ENCODE data around the gene EPC1.
A peak's percentile ranks its signal among the peaks of the same experiment; 100 is the strongest.
"Not testable (repeated sequence)": the region's sequence is repeated elsewhere in the genome, so short reads cannot be mapped to it uniquely, and the experiment has no call there.

The EPC1 gene

DNA sequence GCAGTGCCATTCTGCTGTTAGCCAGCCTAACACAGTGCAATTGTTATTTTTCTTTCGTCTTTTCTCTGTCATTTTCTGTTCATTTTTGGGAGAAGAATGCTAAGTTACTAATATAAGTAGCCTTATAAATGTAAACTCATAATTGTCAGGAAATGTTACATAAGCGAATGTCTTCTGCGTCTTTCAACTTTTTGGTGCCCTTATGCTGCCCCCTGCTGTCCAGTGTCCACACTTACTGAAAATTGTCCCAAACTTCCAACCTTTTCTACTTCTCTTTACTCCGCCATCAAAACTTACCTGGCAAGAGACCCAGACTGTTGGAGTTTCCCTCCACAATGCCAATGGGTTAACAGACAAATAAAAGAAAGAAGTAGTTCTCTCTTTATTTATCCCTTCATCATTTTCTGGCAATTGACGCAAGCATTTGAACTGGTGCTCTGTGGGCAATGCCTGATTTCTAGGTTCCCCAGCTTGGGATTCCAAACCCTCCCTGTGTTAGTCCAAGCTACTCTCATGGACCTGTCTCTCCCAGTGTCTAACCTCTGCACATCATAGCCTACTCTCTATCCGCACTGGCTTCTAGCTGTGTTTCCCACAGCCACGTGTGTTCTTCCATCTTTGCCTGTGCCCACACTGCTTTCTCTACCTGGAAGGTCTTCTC is 21.0 kb upstream of the EPC1 start:
- peak; percentile 5 for DNase-seq

DNA sequence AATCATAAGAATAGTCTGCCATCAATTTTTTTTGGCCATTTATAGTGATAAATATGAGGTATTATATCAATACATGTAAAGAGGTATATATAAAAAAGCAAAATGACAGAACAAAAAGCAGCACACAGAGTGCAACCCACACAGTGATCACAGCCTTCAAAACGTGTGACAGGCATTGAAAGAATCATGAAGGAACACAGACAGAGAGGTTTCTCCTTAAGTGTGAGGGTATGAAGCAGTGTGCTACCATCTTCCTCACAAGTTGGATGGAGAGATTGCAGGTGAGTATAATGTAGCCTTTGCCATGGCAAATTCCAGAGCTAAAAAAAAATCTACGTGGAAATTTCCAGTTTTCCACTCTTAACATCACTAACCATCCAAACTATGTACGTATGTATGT is 19.6 kb upstream of the EPC1 start:
- DNase-seq, result no peak

DNA sequence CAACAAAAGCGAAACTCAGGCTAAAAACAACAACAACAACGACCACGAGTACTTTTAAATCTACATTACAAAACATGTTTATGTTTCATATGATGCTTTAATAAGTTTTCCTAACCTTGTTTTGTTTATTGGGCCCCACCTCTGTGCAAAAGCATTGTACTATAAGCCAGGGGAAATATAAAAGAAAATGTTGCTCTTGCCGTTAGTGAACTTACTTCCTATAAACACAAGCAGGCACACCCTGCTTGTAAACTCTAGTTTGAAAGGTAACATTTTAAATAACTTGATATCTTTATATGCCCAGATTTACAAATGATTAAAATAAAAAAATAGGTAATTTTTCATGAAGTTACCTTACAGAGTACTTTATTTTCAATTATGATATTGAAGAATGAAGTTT is 19.2 kb upstream of the EPC1 start:
- DNase-seq, result no peak

DNA sequence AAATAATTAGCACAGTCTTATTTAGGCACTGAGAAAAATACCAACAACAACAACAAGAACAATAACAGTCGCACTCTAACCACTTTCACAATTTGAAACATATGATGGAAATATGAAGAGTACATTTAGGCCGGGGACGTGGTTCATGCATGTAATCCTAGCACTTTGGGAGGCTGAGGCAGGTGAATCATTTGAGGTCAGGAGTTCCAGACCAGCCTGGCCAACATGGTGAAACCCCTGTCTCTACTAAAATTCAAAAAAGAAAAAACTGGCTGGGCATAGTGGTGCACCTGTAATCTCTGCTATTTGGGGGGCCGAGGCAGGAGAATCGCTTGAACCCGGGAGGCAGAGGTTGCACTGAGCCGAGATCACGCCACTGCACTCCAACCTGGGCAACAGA is 18.4 kb upstream of the EPC1 start:
- DNase-seq, result not testable (repeated sequence)

DNA sequence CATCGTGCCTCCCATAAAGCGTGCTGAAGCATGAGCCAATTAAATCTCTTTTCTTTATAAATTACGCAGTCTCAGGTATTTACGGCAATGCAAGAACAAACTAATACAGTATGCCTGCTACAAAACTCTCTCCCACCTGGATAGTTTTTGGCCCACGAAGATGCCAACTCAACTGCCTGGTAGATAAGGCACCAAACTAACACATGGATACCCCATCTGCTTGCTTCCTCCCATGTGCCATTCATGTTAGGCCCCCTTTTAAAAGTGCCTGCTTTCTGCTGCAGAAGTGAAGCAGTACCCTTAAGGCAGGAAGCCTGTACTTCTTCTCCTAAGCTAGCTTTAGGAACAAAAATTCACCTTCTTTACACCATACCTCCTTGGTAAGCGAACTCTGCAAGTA is 15.6 kb upstream of the EPC1 start:
- DNase-seq, result no peak

DNA sequence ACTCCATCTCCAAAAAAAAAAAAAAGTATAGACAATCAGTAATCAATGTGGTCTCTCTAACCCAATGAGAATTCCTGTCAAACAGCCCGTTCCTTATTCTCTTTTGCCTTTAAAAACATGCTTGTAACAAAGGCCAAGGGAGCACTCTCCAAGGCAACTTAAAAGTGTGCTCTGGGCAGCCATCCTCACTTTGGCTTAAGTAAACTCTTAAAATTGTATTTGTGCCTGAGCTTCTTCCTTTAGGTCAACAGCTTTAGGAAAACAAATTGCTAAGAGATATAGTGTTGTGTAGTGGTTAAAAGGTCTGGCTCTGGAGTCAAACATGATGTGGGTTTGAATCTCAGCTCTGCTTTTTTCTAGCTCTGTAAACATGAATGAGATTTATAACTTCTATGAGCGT is 13.9 kb upstream of the EPC1 start:
- no peak for DNase-seq

DNA sequence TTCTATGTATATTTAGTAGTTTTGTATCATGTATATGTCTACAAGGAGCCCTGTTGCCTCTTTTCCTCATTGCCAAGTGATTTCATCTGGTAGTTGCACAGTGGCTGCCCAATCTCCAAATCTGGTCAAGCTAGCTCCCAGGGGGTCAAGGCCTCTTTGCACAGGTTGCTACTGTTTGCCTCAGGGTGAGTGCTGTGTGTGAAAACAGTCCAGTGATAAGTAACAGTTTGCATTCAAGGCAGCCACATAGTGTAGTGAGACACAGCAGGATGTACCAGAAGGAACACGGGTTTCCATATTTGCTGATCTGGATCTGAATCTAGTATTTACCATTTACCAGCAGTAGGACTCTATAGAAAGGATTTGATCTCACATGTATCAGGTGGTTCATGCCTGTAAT is 13.3 kb upstream of the EPC1 start:
- DNase-seq, result no peak

DNA sequence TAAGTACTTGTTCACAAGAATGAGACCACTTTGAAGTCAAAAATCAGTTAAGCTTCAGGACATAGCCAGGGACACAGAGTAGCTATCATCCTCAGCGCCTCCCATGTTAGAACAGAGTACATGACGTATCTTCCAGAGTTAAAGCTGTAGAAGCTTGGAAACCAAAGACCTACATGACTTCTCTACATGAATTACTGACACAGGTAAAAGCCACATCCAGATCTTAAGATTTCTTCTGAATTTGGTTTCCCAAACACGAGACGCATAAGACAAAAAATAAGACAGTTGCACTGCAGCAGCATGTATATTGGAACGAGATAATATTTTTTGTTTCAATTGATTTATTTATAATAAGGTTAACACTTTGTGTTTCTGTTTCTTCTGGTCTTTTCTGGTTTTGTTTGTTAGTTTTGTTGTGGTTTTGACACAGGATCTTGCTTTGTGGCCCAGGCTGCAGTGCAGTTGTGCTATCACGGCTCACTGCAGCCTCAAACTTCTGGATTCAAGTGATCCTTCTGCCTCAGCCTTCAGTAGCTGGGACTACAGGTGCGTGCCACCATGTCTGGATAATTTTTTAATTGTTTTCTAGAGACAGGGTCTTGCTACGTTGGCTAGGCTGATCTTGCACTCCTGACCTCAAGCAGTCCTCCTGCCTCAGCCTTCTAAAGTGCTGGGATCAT is 10.2 kb upstream of the EPC1 start:
- DNase-seq, result no peak

DNA sequence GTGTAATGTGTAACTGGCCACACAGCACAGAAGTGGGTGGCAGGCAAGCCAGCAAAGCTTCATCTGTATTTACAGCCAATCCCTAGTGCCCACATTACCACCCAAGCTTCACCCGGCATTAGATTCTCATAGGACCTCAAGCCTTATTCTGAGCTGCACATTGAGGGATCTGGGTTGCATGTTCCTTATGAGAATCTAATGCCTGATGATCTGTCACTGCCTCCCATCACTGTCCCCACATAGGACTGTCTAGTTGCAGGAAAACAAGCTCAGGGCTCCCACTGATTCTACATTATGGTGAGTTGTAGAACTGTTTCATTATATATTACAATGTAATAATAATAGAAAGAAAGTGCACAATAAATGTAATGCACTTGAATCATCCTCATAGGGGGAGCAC is 7.7 kb upstream of the EPC1 start:
- DNase-seq, result not testable (repeated sequence)

DNA sequence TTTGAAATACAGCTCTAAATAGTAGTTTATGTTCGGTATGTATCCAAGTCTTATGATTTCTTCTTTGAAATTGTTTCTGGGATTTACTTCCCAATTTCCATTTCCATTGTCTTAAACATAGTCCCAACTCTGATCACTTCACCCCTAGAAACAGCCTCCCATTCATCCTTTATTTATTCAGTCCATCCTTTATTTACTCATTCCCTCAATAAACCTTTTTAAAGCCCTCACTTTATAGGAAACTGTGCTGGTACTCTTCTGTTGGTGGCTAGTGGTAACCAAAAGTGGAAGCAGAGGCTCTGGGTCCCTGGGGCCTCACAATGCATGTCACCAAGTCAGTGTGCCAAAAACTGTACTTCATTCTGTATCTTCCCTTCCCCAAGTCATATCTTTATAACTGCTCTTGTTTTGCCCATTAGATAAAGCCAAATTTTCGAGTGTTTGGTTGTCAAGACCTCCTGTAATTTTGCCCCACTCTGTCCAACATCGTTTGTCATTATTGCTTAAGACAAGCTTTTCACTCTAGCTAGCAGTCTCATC is 3.9 kb upstream of the EPC1 start:
- no peak for DNase-seq

DNA sequence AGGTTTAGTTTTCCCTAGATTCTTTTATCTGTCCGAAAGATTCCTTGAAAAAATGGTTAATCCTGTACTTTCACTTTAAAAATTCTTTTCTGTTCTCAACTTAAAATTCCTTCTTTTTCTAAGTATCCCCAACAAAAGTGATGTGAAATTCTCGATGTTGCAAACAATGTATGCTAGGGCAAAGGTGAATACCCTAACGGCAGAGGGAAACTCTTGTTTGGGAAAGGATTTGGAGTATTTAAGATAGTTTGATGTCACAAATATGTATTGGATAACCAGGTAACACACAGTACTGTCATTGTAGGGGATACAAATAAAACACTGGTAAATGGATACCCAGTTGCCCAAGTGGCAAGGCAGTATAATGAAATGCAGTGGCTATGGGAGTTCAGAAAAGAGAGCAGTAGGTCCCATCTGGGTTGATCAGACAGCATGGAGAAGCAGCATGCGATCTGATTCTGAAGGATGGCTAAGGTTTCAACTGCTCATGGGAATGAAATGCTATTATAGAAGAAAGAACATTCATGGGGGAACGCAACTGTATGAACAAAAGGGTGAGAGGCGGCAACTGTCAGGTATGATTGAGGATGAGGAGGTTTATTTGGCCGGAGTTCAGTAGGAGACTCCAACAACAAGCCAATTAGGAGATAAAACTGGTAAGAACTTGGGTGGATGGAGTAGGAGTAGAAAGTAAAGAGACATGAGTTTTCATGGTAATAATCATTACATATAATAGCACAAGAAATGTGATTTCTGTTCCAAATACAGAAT is 3.2 kb upstream of the EPC1 start:
- DNase-seq, result no peak

DNA sequence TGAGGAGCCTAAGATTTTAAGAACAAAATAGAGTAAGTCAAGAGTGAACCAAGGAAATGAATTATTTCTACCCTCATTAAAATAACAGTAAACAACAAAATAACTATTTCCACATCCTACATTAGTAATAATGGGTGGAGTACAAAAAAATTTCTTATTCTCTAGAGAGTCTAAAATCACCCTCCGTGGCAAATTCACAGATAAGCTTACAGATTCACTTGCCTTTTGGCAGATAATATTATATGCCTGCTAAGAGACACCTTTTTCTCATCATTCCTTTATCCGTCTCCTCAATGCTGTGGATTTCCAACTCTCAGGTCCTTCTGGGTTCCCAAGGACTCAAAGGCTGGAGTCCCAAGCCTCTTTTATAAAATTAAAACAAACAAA is 2.2 kb upstream of the EPC1 start:
- no peak for DNase-seq

DNA sequence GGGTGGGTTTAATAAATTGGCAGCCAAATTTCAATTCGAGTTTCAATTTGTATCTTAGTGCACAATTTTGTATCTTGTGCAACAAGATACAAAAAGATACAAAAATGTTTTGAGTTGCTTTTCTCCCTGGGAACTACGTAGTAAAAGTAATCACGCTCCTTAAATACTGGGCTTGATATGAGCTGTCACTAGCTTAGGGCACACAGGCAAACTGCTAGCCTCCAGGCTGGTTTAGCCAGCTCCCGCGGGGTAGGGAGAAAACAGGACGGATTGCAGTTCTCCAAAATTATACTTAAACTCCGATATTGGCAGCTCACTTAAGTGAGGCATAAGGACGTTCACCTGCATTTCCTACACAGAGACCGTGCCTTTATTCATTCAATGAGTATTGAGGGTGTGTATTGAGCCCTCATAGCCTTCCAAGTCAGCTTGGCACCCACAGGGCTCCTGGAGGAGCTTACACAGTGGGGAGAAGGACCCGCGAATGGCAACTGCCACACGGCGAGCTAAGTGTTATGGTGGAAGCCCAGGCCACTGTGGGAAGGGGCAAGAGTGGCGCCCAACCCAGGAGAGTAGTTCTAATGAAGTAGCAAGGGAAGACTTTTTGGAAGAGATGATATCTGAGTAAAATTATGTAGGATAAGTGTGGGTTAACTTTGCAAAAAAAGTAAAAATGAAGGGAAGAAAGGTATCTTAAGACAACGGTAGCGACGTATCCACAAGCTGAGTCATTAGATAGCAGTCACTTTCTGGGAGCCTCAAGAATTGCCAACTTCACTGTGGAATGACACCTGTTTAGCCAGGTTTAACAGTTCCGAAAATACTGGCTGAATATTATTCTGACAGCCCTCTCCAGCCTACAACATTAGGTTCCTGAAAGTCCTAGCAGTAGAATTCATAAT is 1.6 kb upstream of the EPC1 start:
- DNase-seq, result no peak

DNA sequence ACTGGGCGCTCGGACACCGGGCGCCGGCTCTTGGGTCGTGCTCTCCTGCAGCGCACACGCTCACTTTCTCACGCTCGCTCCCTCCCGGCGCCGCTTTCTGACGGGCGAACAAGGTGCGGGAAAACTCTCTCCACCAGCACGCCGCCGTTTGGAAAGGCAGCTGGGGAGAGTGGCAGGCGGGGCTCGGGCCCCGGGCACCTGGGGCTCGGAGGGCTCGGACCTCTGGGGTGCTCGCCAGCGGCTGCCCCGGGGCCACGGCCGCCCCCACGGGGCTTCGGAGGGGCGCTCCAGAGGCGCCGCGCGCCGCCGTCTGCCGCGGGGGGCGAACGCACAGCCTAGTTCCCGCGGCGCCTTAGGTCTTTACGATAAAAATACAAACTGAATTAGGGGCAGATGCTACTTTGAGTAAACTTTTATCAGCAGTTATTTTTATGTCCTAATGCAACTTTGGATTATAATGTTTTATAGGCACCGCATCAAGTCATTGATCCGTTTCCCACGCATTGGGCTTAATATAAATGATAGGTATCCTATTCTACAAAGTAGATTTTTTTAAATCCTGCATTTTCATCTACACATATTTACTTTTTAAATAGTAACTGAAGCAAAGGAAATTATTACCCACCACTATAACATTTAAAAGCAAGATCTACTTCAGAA is 535 bp upstream of the EPC1 start:
- DNase-seq, result no peak

DNA sequence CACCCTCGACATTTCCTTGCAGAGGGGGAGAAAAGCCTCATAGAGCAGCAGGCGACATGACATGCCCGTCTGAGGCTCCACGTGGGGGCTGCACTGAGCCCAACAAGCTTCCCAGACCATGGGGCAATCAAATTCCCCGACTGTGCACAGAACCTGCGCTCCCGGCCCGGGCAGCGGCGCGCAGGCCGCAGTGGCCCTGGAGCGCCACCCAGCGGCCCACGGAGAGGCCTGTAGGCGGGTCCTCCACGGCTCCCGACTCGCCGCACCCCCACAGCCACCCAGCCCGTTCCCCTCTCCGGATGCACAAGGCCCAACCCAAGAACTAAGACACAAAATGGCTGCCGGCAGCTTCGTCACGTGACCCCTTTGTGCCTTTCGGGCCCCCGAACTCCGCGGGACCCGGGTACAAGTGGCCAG is 816 bp downstream of the EPC1 start:
- DNase-seq, result peak; percentile 76

DNA sequence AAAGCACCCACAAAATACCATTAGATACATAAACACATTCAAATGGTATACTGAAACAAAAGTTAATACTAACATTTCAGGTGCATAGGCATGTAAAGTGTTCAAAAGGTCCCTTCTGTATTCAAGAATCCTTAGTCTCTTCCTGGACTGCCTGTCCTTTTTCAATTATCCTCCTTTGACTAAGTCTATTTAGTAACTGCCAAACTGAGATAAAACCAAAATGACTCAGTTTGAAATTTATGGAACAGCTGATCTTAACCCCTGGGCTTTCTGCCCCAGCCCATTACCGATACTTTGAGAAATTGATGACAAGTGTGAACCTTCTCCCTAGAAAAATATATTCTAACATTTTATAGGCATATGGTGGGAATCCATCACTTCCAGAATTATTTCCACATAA is 5.4 kb downstream of the EPC1 start:
- DNase-seq, result no peak

DNA sequence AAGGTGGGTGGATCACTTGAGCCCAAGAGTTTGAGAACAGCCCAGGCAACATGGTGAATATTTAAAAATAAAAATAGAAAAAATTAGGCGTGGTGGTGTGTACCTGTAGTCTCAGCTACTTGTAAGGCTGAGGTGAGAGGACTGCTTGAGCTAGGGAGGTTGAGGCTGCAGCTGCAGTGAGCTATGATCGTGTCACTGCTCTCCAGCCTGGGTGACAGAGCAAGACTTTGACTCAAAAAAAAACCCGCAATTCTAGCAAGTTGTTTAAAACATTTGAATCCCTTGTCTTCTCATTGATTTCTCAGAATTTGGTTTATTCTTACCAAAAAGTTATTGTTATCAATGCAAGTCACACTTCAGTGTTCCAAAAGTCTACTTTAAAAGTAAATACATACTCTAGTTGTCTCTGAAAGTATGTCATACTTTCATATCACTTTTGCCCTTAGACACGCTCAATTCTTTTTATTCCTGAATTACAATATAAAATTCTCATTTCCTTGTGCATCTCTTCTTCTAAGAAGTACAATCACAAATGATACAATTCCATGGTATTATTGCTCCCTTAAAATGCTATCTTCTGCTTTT is 6.3 kb downstream of the EPC1 start:
- no peak for DNase-seq

DNA sequence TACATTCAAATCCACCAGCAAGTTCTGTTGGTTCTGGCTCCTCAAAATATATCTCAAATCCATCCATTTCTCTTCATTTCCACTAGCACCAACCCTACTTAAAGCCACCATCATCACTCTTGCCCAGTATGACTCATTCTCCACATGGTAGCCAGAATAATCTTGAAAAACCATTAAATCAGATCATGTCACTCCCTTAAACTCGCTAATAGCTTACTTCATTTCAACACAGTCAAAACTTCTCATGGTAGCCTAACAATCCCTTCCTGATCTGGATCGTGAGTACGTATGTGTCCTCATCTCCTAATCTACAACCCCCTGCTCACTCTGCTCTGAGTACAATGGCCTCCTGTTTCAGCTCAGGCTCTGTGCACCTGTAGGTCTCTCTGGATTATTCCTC is 8.7 kb downstream of the EPC1 start:
- DNase-seq, result no peak

DNA sequence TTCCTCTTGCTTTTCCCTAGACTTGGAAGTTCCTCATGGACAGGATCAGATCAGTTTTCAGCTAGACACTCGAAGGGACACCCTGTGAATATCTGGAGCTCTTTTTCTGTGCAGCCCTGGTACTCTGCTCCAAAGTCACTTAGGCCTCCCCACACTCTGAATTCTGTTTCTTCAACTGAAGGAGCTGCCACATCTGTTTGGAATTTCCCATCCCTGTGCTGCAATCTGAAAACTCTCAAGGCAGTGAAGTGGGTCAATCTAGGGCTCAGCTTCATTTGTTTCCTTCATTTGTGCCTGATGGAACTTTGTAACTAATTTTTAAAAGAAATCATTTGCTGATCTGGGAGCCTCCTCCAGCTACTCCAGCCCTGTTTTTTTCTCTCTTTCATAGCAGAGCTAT is 9.6 kb downstream of the EPC1 start:
- no peak for DNase-seq

DNA sequence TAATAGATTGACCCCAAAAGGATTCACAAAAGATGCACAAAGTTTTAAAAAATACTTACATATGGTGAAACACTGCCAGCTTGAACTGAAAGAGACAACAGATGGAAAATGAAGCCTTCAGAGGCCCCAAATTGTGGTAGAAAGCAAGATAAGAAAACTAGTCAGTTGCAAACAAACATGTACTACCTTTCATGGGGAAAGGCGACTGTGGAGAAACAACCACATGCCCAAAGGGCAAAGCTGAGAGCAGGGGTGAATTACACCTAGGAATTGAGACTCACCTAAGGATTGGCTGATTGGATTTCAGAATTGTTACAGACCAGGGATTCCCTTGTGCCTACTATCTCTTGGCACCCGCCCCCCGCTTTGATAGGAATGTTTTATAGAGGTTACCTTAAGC is 13.1 kb downstream of the EPC1 start:
- DNase-seq, result no peak

DNA sequence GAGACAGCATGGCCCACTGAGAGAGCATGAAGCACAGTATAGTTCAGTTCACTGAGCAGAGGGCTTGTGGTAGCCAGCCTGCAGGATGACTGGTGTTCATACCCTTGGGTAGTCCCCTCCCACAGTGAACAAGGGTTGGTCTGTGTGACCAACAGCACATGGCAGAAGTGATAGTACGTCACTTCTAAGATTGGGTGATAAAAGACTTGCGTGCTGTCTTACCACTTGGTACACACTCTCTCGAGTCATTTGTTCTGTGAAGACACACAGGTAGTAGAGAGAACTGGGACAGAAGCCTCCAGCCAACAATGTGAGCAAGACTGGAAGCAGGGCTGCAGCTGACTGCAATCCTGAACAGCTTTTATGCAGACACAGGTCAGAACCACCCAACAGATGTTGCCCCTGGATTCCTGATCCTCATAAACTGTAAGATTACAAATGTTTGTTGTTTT is 14.6 kb downstream of the EPC1 start:
- DNase-seq, result no peak

DNA sequence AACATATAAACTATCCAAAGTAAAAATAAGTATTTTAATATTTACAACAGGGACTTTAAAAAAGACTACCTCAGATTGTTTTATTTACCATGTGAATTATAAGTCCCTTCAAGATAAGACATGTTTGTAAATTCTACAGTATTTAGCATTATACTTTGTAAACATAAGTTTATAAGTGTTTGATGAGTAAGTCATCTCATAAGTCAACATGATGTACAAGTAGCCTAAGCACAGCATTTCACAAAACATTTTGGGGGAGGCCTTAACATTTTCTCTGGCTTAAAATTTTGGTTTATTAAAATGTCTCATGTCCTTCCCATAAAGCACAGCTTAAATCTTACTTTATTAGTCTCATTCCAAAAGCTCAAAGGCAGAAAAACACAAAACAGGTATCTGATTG is 15.4 kb downstream of the EPC1 start:
- no peak for DNase-seq

All from NK-92 treated with Interleukin-12 subunit alpha and Interleukin-12 subunit beta, amount 100 ng/mL, for 24 hours (cell line).